ENCODE data around the gene CLEC16A. TPM values are rescaled to one million over a fixed set of nuclear protein-coding genes. Genes with fewer than 3 reads are reported as not detected.

The CLEC16A gene
- total and polyA plus RNA-seq, 2 donors (not counting 1 experiment from before 2014, with no cell fraction given): 21.9 to 79.5 TPM

- Histone ChIP-seq H2AFZ (ENCODE audit: insufficient read depth, low read depth, low read length, poor library complexity, severe bottlenecking) (no peak overlapping the region), H3K9ac (ENCODE audit: low read length) (no peak overlapping the region), H3K4me1 (ENCODE audit: control insufficient read depth in 2 of 2, insufficient read depth in 2 of 2, low read length in 2 of 2) (no peaks in the 10 kb centered on the region), H3K4me2 (replicated peaks; ENCODE audit: low read depth, low read length, poor library complexity, severe bottlenecking) (no peak overlapping the region), H3K79me2 (ENCODE audit: control insufficient read depth, insufficient read depth, low read length) (peaks cover 6% of the 10 kb centered on the region), H3K27ac (ENCODE audit: low read length in 2 of 2) (no peak overlapping the region), H3K36me3 (replicated peaks in 1 of 2; ENCODE audit: control extremely low read depth in 1 of 2, control insufficient read depth in 1 of 2, extremely low read depth in 1 of 2, insufficient read depth in 2 of 2, low read length in 1 of 2) (peaks cover 0 to 43% of the 10 kb centered on the region in 2 experiments), H3K4me3 (ENCODE audit: control extremely low read depth in 1 of 5, extremely low read depth in 1 of 5, insufficient read depth in 1 of 5, low read depth in 2 of 5, low read length in 4 of 5) (no peak overlapping the region), H3K27me3 (replicated peaks in 1 of 4; ENCODE audit: control extremely low read depth in 1 of 4, control insufficient read depth in 3 of 4, insufficient read depth in 4 of 4, low read length in 3 of 4) (no peaks in the 10 kb centered on the region), H3K9me3 (ENCODE audit: control extremely low read depth in 1 of 3, control insufficient read depth in 2 of 3, insufficient read depth in 1 of 3, low read length in 2 of 3) (peaks cover 0 to 4% (median 0%) of the 10 kb centered on the region in 3 donors), H4K20me1 (ENCODE audit: control insufficient read depth, insufficient read depth, low read length, poor library complexity, severe bottlenecking) (no peaks in the 10 kb centered on the region)
- H3K27ac Mint-ChIP-seq: no peak overlapping the region
- ATAC-seq (ENCODE audit: low read depth) (no peak), DNase-seq (no peak)
- intact Hi-C loops (cut with micrococcal nuclease): no loop called here
- no peaks in the 10 kb centered on the region for H3K27me3 Mint-ChIP-seq
- H3K4me1 Mint-ChIP-seq: peaks cover 10% of the 10 kb centered on the region
- WGBS (ENCODE audit: insufficient coverage): 93% methylated on average over 4 of the region's 4 CpGs
- no peak for TF ChIP-seq CTCF (IDR thresholded peaks at IDR 0.05)
- no peak for TF ChIP-seq EZH2 (IDR thresholded peaks at IDR 0.05; ENCODE audit: borderline replicate concordance, insufficient read depth, low read depth, low read length, poor library complexity, severe bottlenecking)
- no peaks in the 10 kb centered on the region for H3K9me3 Mint-ChIP-seq (ENCODE audit: insufficient read depth)
- H3K4me3 Mint-ChIP-seq: no peak overlapping the region
- ChIA-PET POLR2A (no interaction called here), CTCF (interaction anchor here (0.6 kb wide), 2 partner anchors 186 to 626 kb away, joined by 3 read pairs; no protein-coding TSS in a partner anchor)
These were observed 196.1 kb downstream of the CLEC16A start for GRCh38 chr16:11140466-11140865.

- POLR2A ChIA-PET: no interaction called here
- H3K4me3 Mint-ChIP-seq: no peak overlapping the region
- H3K4me1 Mint-ChIP-seq: peaks cover 10% of the 10 kb centered on the region
These were observed 196.5 kb downstream of the CLEC16A start for GRCh38 chr16:11140867-11141266.

More at GRCh38 chr16:11140867-11141266, 196.5 kb downstream of the CLEC16A start:
- Histone ChIP-seq H3K27ac (ENCODE audit: low read length in 2 of 2) (no peak overlapping the region), H3K36me3 (replicated peaks in 1 of 2; ENCODE audit: control extremely low read depth in 1 of 2, control insufficient read depth in 1 of 2, extremely low read depth in 1 of 2, insufficient read depth in 2 of 2, low read length in 1 of 2) (peaks cover 0 to 39% of the 10 kb centered on the region in 2 experiments), H4K20me1 (ENCODE audit: control insufficient read depth, insufficient read depth, low read length, poor library complexity, severe bottlenecking) (no peaks in the 10 kb centered on the region), H3K27me3 (replicated peaks in 1 of 4; ENCODE audit: control extremely low read depth in 1 of 4, control insufficient read depth in 3 of 4, insufficient read depth in 4 of 4, low read length in 3 of 4) (no peaks in the 10 kb centered on the region), H3K9ac (ENCODE audit: low read length) (no peak overlapping the region), H3K9me3 (ENCODE audit: control extremely low read depth in 1 of 3, control insufficient read depth in 2 of 3, insufficient read depth in 1 of 3, low read length in 2 of 3) (peaks cover 0 to 4% (median 0%) of the 10 kb centered on the region in 3 donors), H3K4me2 (replicated peaks; ENCODE audit: low read depth, low read length, poor library complexity, severe bottlenecking) (no peak overlapping the region), H3K79me2 (ENCODE audit: control insufficient read depth, insufficient read depth, low read length) (peaks cover 6% of the 10 kb centered on the region), H2AFZ (ENCODE audit: insufficient read depth, low read depth, low read length, poor library complexity, severe bottlenecking) (no peak overlapping the region), H3K4me1 (ENCODE audit: control insufficient read depth in 2 of 2, insufficient read depth in 2 of 2, low read length in 2 of 2) (no peaks in the 10 kb centered on the region), H3K4me3 (ENCODE audit: control extremely low read depth in 1 of 5, extremely low read depth in 1 of 5, insufficient read depth in 1 of 5, low read depth in 2 of 5, low read length in 4 of 5) (no peak overlapping the region)
- intact Hi-C loops (cut with micrococcal nuclease): no loop called here
- ATAC-seq (ENCODE audit: low read depth) (no peak), DNase-seq (no peak)
- H3K27ac Mint-ChIP-seq: no peak overlapping the region
- WGBS (ENCODE audit: insufficient coverage): 99% methylated on average over 5 of the region's 5 CpGs
- H3K9me3 Mint-ChIP-seq (ENCODE audit: insufficient read depth): no peaks in the 10 kb centered on the region
- H3K27me3 Mint-ChIP-seq: no peaks in the 10 kb centered on the region
- TF ChIP-seq EZH2 (IDR thresholded peaks at IDR 0.05; ENCODE audit: borderline replicate concordance, insufficient read depth, low read depth, low read length, poor library complexity, severe bottlenecking) (no peak), CTCF (IDR thresholded peaks at IDR 0.05) (no peak)
- CTCF ChIA-PET: interaction anchor here (0.6 kb wide), 1 partner anchor 626 kb away, joined by 3 read pairs; no protein-coding TSS in a partner anchor
